SK-N-MC (cell line): ENCODE data around the gene AP5S1.

Source experiments
- EZH2 ChIP-seq: fragments of 200-600 bp; sonication (generic); IDR thresholded peaks from one replicate; pipeline ENCODE4 v1.6.1; 2017; ENCODE audit warnings: antibody characterized with exemption
- FOXP2 ChIP-seq: optimal IDR thresholded peaks from 2 replicates; pipeline ENCODE3; 2011; ENCODE audit warnings: mild to moderate bottlenecking, moderate library complexity; ENCODE audit not compliant: insufficient read depth; ENCODE audit errors: extremely low read length, control extremely low read depth
- POLR2AphosphoS5 ChIP-seq: IDR thresholded peaks from 2 replicates; pipeline ENCODE4 v1.6.1; 2012; ENCODE audit warnings: mild to moderate bottlenecking, low read depth, low read length, borderline replicate concordance

DNA sequence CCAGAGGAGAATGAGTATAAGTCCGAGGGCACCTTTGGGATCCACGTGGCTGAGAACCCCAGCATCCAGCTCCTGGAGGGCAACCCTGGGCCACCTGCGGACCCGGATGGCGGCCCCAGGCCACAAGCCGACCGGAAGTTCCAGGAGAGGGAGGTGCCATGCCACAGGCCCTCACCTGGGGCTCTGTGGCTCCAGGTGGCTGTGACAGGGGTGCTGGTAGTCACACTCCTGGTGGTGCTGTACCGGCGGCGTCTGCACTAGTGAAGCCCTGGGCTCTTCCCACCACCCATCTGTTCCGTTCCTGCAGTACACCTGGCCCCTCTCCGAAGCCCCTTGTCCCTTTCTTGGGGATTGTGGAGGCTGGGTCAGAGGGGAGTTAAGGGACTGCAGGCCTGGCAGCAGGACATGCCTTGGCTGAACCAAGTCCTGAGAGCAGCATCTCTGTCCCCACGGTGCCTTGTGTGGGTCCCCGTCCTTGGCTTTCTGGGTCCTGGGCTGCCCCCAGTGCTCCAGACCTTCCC, 45.6 kb downstream of the AP5S1 start:
- TF ChIP-seq EZH2 (no peak), POLR2AphosphoS5 (no peak), FOXP2 (no peak)
